Urothelium cell line (cell line): Measurements from ENCODE around the gene THBD.

Experiments used
- DNase-seq: peaks from one replicate; pipeline ENCODE4 v3.0.0; 2011; ENCODE audit warnings: low spot score, mixed read lengths
- FAIRE-seq: peaks from 2 replicates; lab custom pipeline; 2011; peaks lifted over from hg19 to GRCh38; lab: Jason Lieb, UNC

The THBD gene

GRCh38 chr20:23017516-23017915 lies 32.0 kb downstream of the THBD start:
- no peak for DNase-seq
- no peak for FAIRE-seq

- no peak for FAIRE-seq
- peak; percentile 39 for DNase-seq
These were observed 36.0 kb downstream of the THBD start for GRCh38 chr20:23013429-23013828.

- no peak for FAIRE-seq
- DNase-seq = no peak
These were observed 38.3 kb downstream of the THBD start for GRCh38 chr20:23011008-23011721.

GRCh38 chr20:23010096-23010495 lies 39.4 kb downstream of the THBD start:
- no peak for DNase-seq
- no peak for FAIRE-seq

DNA sequence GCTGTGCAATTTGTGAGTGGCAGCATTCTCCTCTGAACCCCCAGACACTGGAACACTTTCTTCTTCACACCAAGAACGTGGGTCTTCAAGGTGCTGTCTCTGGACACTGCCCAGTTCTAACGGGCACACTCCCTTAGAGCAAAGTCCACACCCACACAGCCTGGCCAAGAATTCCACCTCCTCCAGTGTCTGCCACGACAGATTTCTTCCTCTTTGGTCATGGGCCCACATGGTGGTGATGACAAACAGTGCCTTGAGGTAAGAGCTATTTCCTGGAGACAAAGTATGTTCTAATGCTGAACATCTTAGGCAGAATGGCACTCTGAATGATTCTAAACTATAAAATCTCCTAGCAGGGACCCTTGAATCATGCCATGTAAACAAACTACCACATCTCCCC lies 39.8 kb downstream of the THBD start:
- DNase-seq (peak; percentile 14), FAIRE-seq (no peak)

GRCh38 chr20:23008667-23009066 lies 40.8 kb downstream of the THBD start:
- DNase-seq = no peak
- FAIRE-seq = peak; percentile 32

- FAIRE-seq (no peak), DNase-seq (no peak)
These were observed 41.4 kb downstream of the THBD start for GRCh38 chr20:23007886-23008655.

- no peak for DNase-seq
- FAIRE-seq = no peak
These were observed 42.0 kb downstream of the THBD start for GRCh38 chr20:23007462-23007861.

DNA sequence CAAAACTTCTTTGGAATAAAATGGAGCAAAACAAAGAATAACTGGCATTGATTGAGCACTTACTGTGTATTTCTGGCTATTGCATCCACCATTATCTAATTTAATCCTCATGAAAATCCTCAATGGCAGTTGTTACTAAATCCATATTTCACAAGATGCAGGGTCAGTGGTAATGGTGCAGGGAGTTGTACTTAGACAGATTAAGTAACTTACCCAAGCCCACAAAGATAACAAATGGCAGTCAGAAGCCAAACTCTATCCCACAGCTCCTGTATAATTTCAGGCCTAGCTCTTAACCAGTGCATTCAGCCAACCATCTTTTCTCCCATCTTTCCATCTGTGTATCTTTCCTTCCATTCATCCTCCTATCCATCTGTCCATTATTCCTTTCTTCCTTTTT lies 43.7 kb downstream of the THBD start:
- FAIRE-seq (no peak), DNase-seq (no peak)

GRCh38 chr20:23003881-23004460 lies 45.5 kb downstream of the THBD start:
- FAIRE-seq (no peak), DNase-seq (no peak)

DNA sequence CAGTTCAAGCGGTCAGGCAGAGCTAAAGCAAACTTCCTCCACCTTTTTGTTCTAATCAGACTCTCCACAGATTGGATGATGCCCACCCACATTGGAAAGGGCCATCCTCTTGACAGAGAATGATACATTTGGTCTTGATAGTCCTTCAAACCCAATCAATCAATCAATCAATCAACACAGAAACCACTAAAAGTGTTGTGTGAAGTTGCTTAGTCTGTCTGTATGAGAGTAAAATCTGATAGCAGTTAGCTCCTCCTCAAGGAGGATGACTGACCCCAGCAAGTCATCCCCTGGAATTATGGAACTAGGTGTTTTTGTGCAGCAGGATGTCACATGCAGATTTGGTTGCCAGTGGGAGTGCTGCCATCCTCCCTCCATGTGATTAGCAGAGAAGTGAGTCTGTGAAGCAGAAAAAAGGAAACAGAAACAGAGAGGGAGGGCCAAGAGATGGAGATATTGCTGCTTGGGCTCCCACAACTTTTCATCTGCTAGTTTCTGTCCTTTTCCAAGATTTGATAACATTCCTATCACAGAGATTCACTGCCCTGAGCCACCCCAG lies 46.3 kb downstream of the THBD start:
- DNase-seq (no peak), FAIRE-seq (no peak)

GRCh38 chr20:23002276-23002675 lies 47.2 kb downstream of the THBD start:
- FAIRE-seq (no peak), DNase-seq (no peak)

- FAIRE-seq (no peak), DNase-seq (no peak)
These were observed 49.1 kb downstream of the THBD start for GRCh38 chr20:23000232-23000947.

DNA sequence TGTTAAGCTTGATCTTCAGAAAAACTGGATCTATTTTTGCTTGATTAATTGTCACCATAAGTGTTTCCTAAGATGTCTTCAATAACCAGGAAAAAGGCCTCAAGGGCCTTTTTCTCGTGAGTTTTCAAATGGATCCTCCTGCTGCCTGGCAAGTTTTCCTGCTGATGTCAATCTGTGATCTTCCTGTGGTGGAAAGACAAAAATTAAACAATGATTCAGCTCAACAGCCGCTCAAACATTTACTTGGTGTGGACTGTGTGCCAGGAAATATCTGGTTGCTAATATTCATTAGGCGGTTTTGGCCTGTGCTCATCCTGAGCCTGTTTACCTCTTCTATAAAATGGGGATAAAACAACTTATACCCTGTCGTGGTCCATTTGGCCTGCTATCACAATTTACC lies 49.7 kb downstream of the THBD start:
- DNase-seq = no peak
- FAIRE-seq = no peak

DNA sequence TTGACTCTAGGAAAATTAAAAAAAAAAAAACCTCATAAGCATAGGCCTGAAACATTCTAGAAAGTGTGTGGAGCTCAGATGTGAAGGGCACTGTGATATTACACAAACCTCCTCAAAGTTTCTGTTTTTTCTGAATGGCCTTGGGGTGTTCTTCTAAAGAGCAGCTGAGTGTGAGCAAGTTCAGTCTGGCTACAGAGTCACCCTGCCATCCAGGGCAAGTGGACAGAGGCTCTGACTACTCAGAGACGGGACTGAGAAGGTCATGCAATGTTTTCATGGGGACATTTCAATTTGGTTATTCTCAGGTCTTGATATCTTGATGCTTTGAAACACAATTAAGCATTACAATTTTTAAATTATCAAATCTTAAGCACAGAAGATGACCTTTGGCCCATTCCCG lies 51.0 kb downstream of the THBD start:
- DNase-seq = no peak
- FAIRE-seq = no peak

GRCh38 chr20:22995923-22996322 lies 53.5 kb downstream of the THBD start:
- FAIRE-seq = no peak
- DNase-seq = no peak
